Ovary (tissue), 9 donors: ENCODE data around the gene SSRP1. TPM values are rescaled to one million over a fixed set of nuclear protein-coding genes. Genes with fewer than 3 reads are reported as not detected.

Experiments
- DNase-seq, 5 donors: peaks; one replicate each; pipeline ENCODE4 v3.0.0-alpha.2; 2019 to 2020
- H3K27ac ChIP-seq, 2 donors: fragments of 200-600 bp; one replicate each; pipeline versions ENCODE4 v1.5.1 to v1.8.0; 2019 to 2022
- H3K27me3 ChIP-seq: fragments of 200-600 bp; one replicate; pipeline ENCODE4 v1.8.0; 2022
- H3K36me3 ChIP-seq: fragments of 200-600 bp; sonication (generic); one replicate; pipeline ENCODE4 v1.5.1; 2019
- H3K4me1 ChIP-seq: one replicate; pipeline ENCODE4 v1.8.1; 2013; ENCODE audit warnings: mild to moderate bottlenecking, moderate library complexity; ENCODE audit not compliant: insufficient read depth
- H3K4me3 ChIP-seq: fragments of 200-600 bp; sonication (generic); one replicate; pipeline ENCODE4 v1.5.1; 2017
- H3K9me3 ChIP-seq, 2 donors: fragments of 200-600 bp in 1 of 2; sonication (generic) in 1 of 2; one replicate each; pipeline versions ENCODE4 v1.5.1 to v1.8.1; 2013 to 2019; ENCODE audit warnings: mild to moderate bottlenecking in 1 of 2, moderate library complexity in 1 of 2
- EP300 ChIP-seq: sonication (generic); formaldehyde crosslinking; IDR thresholded peaks from one replicate; pipeline ENCODE4 v1.6.1; 2017; ENCODE audit warnings: antibody characterized with exemption
- POLR2A ChIP-seq: fragments of 450-650 bp; IDR thresholded peaks from one replicate; pipeline ENCODE4 v1.6.1; 2017; ENCODE audit warnings: antibody characterized with exemption, mild to moderate bottlenecking, moderate library complexity
- WGBS, 3 donors: extraction: QIAGEN DNeasy Blood & Tissue Kit in 1 of 3; methylation state at CpG; one replicate each; pipeline versions ENCODE4 v1.1.5 to v1.1.7; 2013 to 2017; 5-methylcytosine and 5-hydroxymethylcytosine counted together
- intact Hi-C, 4 donors: fragments of 100-400 bp; cut with DNase I; formaldehyde crosslinking; loops; one replicate each; pipeline versions ENCODE4 v1.11.0 to v1.15.1; 2022 to 2023
- polyA plus RNA-seq, 2 donors: library from polyadenylated mRNA; stranded (reverse); fragments of 200-250 nt in 1 of 2; fragments of 350-450 nt in 1 of 2; fragmentation: Illumina TruSeq in 1 of 2; extraction: RNeasy Lipid Tissue Mini Kit (QIAGEN cat#74804) in 1 of 2; gene quantifications; one replicate each; pipeline ENCODE4 v1.2.3, GENCODE V29; 2013 to 2014
- total RNA-seq, 7 donors: library from RNA; depleted of rRNA in 2 of 7; stranded (reverse); fragments of >200 nt in 2 of 7; fragmentation: NEBNext Ultra II Directional in 3 of 7; extraction: Animal tissue kit (Norgen Biotek cat#: 25700) in 3 of 7; gene quantifications; one replicate each; pipeline versions ENCODE4 v1.1.0 to v1.2.4, GENCODE V29; 2016 to 2023
- TF ChIP-seq, protein P1 (sequence below), 3 donors: fragments of 450-650 bp in 2 of 3; fragments of 200-600 bp in 1 of 3; IDR thresholded peaks; one replicate each; pipeline versions ENCODE4 v1.5.1 to v1.8.0; 2016 to 2022; ENCODE audit warnings: antibody characterized with exemption in 3 of 3, mild to moderate bottlenecking in 1 of 3
- donor health status: DM: no; HTN: no; CAD: no; lungs with moderate emphysema.
- donor health status: DM: no; HTN: no; CAD: no.
- donor health status: Bipolar disorder and iron deficiency.
- donor health status: DM: yes; HTN: yes; CAD: no.
- donor health status: DM: no; HTN: no; CAD: no.
- donor health status: DM: yes; HTN: yes; CAD: no.

The SSRP1 gene
- total and polyA plus RNA-seq, 9 donors: 43.3 to 134 (median 87.7) TPM

DNA sequence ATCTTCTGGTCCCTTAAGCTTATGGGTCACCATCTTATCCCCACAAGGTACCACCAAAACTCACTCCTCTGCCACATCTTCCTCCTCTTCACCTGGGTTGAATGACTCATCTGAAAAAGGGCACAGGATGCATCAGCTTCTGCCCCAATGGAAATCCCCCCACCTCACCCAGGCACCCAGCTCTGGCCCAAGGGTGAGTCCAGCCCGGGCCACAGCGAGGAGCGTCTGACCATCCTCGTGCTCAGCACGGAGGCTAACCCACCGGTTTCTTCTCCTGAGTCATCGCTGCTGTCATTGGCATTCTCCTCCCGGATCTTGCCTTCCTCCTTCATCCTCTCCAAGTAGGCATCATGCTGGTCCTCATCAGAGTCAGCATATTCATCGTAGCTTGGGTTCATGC is 5.7 kb downstream of the SSRP1 start:
- WGBS, 3 donors: 92 to 95% (median 93%) methylated on average over 9 of the region's 9 CpGs
- H3K36me3 ChIP-seq: no peaks in the 10 kb centered on the region
- intact Hi-C loops: loop anchor here in 1 of 4 donors (10.0 kb wide), 1 partner anchor 95 kb away; the partner anchor contains the start of gene SLC43A3

DNA sequence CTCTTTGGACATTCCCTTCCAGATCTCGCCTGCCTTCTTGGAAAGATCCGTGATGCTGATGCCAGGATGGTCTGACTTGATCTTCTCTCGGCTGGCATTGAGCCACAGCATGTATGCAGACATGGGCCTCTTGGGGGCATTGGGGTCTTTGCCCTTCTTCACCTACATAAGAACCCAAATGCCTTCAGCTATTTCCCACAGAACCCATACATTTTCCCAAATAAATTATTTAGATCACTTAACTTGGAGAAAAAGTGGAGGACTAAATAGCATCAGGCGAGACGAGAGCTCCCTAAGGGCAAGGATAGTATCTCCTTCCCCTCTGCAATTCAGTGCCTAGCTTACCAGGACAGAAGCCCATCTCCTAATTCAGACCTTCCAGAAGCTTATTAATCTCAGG is 8.0 kb downstream of the SSRP1 start:
- Histone ChIP-seq H3K27me3 (no peaks in the 10 kb centered on the region), H3K27ac (no peak overlapping the region), H3K9me3 (no peaks in the 10 kb centered on the region), H3K36me3 (no peaks in the 10 kb centered on the region), H3K4me1 (peaks cover 13% of the 10 kb centered on the region), H3K4me3 (no peak overlapping the region)
- TF ChIP-seq EP300 (no peak), POLR2A (no peak)
- TF ChIP-seq, protein P1, sequence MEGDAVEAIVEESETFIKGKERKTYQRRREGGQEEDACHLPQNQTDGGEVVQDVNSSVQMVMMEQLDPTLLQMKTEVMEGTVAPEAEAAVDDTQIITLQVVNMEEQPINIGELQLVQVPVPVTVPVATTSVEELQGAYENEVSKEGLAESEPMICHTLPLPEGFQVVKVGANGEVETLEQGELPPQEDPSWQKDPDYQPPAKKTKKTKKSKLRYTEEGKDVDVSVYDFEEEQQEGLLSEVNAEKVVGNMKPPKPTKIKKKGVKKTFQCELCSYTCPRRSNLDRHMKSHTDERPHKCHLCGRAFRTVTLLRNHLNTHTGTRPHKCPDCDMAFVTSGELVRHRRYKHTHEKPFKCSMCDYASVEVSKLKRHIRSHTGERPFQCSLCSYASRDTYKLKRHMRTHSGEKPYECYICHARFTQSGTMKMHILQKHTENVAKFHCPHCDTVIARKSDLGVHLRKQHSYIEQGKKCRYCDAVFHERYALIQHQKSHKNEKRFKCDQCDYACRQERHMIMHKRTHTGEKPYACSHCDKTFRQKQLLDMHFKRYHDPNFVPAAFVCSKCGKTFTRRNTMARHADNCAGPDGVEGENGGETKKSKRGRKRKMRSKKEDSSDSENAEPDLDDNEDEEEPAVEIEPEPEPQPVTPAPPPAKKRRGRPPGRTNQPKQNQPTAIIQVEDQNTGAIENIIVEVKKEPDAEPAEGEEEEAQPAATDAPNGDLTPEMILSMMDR (IDR thresholded peaks at IDR 0.05): no peak
- 90 to 95% (median 92%) methylated on average over 5 of the region's 5 CpGs for WGBS, 3 donors
- DNase-seq: peak in 2 of 5 donors; percentile 15 to 23
- intact Hi-C loops: loop anchor here in 2 of 4 donors (10.0 kb wide), 2 partner anchors 317 to 327 kb away; partner anchors contain the start of genes CLP1 (in 1 of the 2) and YPEL4 (in 1 of the 2)

More for the DNA sequence above, 5.7 kb downstream of the SSRP1 start:
- DNase-seq: no peak
- no peak overlapping the region for H3K4me3 ChIP-seq
- no peaks in the 10 kb centered on the region for H3K9me3 ChIP-seq
- no peaks in the 10 kb centered on the region for H3K27me3 ChIP-seq
- H3K4me1 ChIP-seq: peaks cover 11% of the 10 kb centered on the region
- H3K27ac ChIP-seq: no peak overlapping the region
- TF ChIP-seq, protein P1 (IDR thresholded peaks at IDR 0.05): no peak
- no peak for TF ChIP-seq POLR2A
- no peak for TF ChIP-seq EP300

DNA sequence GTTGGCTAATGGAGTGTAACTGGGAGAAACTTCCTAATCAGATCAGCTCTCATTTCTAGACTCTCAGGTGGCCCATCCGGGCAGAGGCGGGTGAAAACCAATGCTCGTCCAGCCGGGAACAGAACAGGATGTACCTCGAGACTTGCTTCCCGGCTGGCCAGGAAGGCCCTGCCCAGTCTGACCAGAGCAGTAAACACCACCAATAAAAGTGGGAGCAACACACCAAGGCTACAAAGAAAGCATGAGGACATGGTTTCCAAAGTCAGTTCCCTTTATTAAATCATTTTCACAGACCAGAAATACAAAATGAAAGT is 10.0 kb downstream of the SSRP1 start:
- Histone ChIP-seq H3K27ac (peak overlapping the region; percentile 94 to 98), H3K27me3 (no peaks in the 10 kb centered on the region), H3K4me3 (peak overlapping the region; percentile 63), H3K36me3 (no peaks in the 10 kb centered on the region), H3K9me3 (no peaks in the 10 kb centered on the region), H3K4me1 (peaks cover 21% of the 10 kb centered on the region)
- intact Hi-C loops: loop anchor here in 2 of 4 donors (10.0 kb wide), 2 partner anchors 319 to 329 kb away; partner anchors contain the start of genes CLP1 (in 1 of the 2) and YPEL4 (in 1 of the 2)
- DNase-seq: peak in 3 of 5 donors; percentile 42 to 71 (median 67)
- TF ChIP-seq EP300 (no peak), POLR2A (no peak)
- TF ChIP-seq, protein P1 (IDR thresholded peaks at IDR 0.05): no peak
- WGBS, 3 donors: 5 to 7% (median 5%) methylated on average over 6 of the region's 6 CpGs

GRCh38 chr11:57324886-57325734 is 10.6 kb downstream of the SSRP1 start, which contains the start of gene TNKS1BP1:
TNKS1BP1 (minus strand) TSS chr11:57324952; CDS start chr11:57321885, 3,067 bp downstream.
- peak within 1 kb of the TSS; percentile 63 for H3K4me3 ChIP-seq
- peak; percentile 97 to 99 (median 98) for DNase-seq
- no peaks in the 10 kb centered on the region for H3K36me3 ChIP-seq
- H3K9me3 ChIP-seq: no peaks in the 10 kb centered on the region
- no peaks in the 10 kb centered on the region for H3K27me3 ChIP-seq
- 0 to 1% (median 0%) methylated on average over 40 to 61 of the region's 61 CpGs for WGBS, 3 donors
- TF ChIP-seq POLR2A: peak; percentile 73
- peak; percentile 6 for TF ChIP-seq EP300
- TF ChIP-seq, protein P1 (IDR thresholded peaks at IDR 0.05): peak in 1 of 3 donors; percentile 24
- intact Hi-C loops: loop anchor here in 2 of 4 donors (10.0 kb wide), 2 partner anchors 320 to 330 kb away; partner anchors contain the start of genes CLP1 (in 1 of the 2) and YPEL4 (in 1 of the 2)
- H3K27ac ChIP-seq: peak within 1 kb of the TSS; percentile 94 to 98
- H3K4me1 ChIP-seq: peaks cover 23% of the 10 kb centered on the region
